Left lobe of liver (tissue), 2 donors: ENCODE measurements around the gene MTO1. TPM values are rescaled to one million over a fixed set of nuclear protein-coding genes. Genes with fewer than 3 reads are reported as not detected.
"Not testable (repeated sequence)": the region's sequence is repeated elsewhere in the genome, so short reads cannot be mapped to it uniquely, and the experiment has no call there.

Experiments used
- ATAC-seq: fragments of 200-7000 bp; cut with Tn5 transposase; one replicate; pipeline ENCODE4 v1.9.1; 2020; ENCODE audit warnings: mild to moderate bottlenecking, moderate library complexity
- DNase-seq: peaks from one replicate; pipeline ENCODE4 v3.0.0-alpha.2; 2020; ENCODE audit warnings: low spot score
- total RNA-seq: library from RNA; stranded (reverse); gene quantifications from one replicate; pipeline ENCODE4 v1.2.1, GENCODE V29; 2021
- donor health status: DM: no; HTN: no; CAD: no; lungs with moderate emphysema.
- donor health status: DM: no; HTN: yes; CAD: no.

The MTO1 gene
- total RNA-seq, 1 donor from 2014 or later: 30.4 TPM

GRCh38 chr6:73523434-73524123 is 62.0 kb downstream of the MTO1 start:
- ATAC-seq (peak; percentile 21), DNase-seq (peak; percentile 75)

- ATAC-seq (no peak), DNase-seq (no peak)
These were observed 64.2 kb downstream of the MTO1 start for GRCh38 chr6:73525546-73526330.

DNA sequence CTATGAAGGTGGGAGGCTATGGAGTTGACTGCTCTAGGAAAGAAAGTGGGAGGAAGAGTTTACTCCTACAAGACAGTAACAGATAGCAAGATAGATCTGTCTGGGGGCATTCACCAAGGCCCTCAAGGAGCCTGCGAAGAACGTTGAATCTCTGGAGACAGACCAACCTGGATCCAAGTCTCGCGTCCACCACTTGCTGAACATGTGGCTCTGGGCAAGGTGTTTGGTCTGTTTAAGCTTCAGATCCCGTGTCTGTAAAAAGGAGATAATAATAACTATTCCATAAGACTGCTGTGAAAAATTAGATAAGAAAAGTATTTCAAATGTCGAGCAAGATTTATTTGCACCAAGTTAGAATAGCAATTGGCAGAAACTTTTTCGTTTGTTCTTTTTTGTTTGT is 67.4 kb downstream of the MTO1 start:
- ATAC-seq: no peak
- no peak for DNase-seq

GRCh38 chr6:73532293-73532692 is 70.8 kb downstream of the MTO1 start:
- DNase-seq (no peak), ATAC-seq (no peak)

DNA sequence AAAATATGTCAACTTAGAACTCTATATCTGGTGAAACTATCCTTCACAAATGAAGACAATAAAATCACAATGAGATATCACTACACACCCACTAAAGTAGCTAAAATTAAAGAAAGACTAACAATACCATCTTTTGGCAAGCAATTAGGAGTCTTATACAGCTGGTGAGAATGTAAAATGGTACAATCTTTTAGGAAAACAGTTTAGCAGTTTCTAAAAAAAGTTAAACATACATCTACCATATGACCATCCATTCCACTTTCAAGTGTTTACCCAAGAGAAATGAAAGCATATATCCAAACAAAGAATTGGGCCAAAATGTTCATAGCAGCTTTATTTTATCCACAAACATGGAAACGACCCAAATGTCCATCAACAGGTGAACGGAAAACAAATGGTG is 73.1 kb downstream of the MTO1 start:
- DNase-seq (no peak), ATAC-seq (no peak)

GRCh38 chr6:73537677-73538076 is 76.1 kb downstream of the MTO1 start:
- peak; percentile 73 for ATAC-seq
- no peak for DNase-seq

GRCh38 chr6:73538116-73538779 is 76.7 kb downstream of the MTO1 start:
- DNase-seq: no peak
- no peak for ATAC-seq

GRCh38 chr6:73542481-73542880 is 80.9 kb downstream of the MTO1 start:
- not testable (repeated sequence) for DNase-seq, ATAC-seq

GRCh38 chr6:73542891-73543290 is 81.4 kb downstream of the MTO1 start:
- peak; percentile 76 for ATAC-seq
- no peak for DNase-seq

- ATAC-seq (no peak), DNase-seq (no peak)
These were observed 85.5 kb downstream of the MTO1 start for GRCh38 chr6:73547036-73547435.

- ATAC-seq (peak; percentile 93), DNase-seq (peak; percentile 74)
These were observed 87.2 kb downstream of the MTO1 start for GRCh38 chr6:73548458-73549446.

DNA sequence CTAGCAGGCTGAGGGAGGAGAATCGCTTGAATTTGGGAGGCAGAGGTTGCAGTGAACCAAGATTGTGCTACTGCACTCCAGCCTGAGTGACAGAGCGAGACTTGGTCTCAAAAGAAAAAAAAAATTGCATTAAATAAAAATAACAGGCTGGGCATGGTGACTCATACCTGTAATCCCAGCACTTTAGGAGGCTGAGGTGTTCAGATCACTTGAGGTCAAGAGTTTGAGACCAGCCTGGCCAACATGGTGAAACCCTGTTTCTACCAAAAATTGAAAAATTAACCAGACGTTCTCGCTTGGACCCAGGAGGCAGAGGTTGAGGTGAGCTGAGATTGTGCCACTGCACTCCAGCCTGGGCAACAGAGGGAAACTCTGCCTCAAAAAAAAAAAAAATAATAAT is 89.6 kb downstream of the MTO1 start:
- not testable (repeated sequence) for DNase-seq, ATAC-seq

GRCh38 chr6:73555380-73555949 is 93.9 kb downstream of the MTO1 start:
- not testable (repeated sequence) for DNase-seq, ATAC-seq

DNA sequence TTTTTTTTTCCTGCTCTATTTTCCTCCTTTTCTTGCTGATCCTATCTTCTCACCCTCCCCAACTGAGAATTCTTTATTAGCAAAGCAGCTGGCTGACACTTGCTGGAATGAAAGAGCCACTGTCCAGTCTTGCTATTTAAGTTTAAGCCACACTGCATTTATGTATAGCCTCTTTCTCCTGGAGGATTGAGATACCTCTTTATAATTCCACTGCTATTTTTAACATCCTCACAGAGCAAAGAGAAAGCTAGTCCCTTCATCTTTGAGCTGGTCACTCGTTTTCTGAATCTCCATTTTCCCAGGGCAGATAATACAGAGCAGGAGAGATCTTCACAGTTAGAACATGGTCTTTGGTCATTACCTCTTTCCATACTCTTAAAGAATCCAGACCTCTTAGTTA is 95.3 kb downstream of the MTO1 start:
- ATAC-seq: no peak

More for the DNA sequence above, 95.3 kb downstream of the MTO1 start:
- DNase-seq: no peak

Other genes with a start within 250 kb of the MTO1 start
- not detected for gene KHDC1L, start 236.2 kb upstream of the MTO1 start, total RNA-seq
- not detected for gene KHDC1, start 198.5 kb upstream of the MTO1 start, total RNA-seq
- gene DPPA5, start 107.5 kb upstream of the MTO1 start, total RNA-seq: not detected
- gene KHDC3L, start 99.1 kb upstream of the MTO1 start, total RNA-seq: not detected
- gene OOEP, start 91.8 kb upstream of the MTO1 start, total RNA-seq: 0.18 TPM
- gene DDX43, start 66.9 kb upstream of the MTO1 start, total RNA-seq: 0.28 TPM
- gene CGAS, start 9.4 kb upstream of the MTO1 start, total RNA-seq: 0.35 TPM
- gene EEF1A1, start 59.3 kb downstream of the MTO1 start, total RNA-seq: 3,300 TPM
- 10.0 TPM for gene SLC17A5, start 192.3 kb downstream of the MTO1 start, total RNA-seq
- gene CD109, start 234.5 kb downstream of the MTO1 start, total RNA-seq: 0.33 TPM